Breast epithelium (tissue), 4 donors: ENCODE data around the gene PPP1R37. TPM values are rescaled to one million over a fixed set of nuclear protein-coding genes. Genes with fewer than 3 reads are reported as not detected.

Source experiments
- DNase-seq, 2 donors: peaks; one replicate each; pipeline ENCODE4 v3.0.0-alpha.2; 2019; ENCODE audit warnings: low spot score in 2 of 2
- H3K27ac ChIP-seq, 2 donors: fragments of 200-600 bp; sonication (generic) in 1 of 2; one replicate each; pipeline ENCODE4 v1.5.1; 2016 to 2019; ENCODE audit warnings: mild to moderate bottlenecking in 1 of 2
- H3K27me3 ChIP-seq, 2 donors: fragments of 200-600 bp; sonication (generic) in 1 of 2; one replicate each; pipeline versions ENCODE4 v1.5.1 to v1.6.0; 2017 to 2019; ENCODE audit warnings: control low read depth in 1 of 2, mild to moderate bottlenecking in 1 of 2
- H3K36me3 ChIP-seq: fragments of 200-600 bp; one replicate; pipeline ENCODE4 v1.5.1; 2019
- H3K4me1 ChIP-seq, 2 donors: fragments of 200-600 bp; sonication (generic); one replicate each; pipeline ENCODE4 v1.5.1; 2016 to 2019; ENCODE audit warnings: control low read depth in 1 of 2
- H3K4me3 ChIP-seq, 3 donors: fragments of 200-600 bp; sonication (generic); 1 replicate in 2 of 3; 2 replicates in 1 of 3; pipeline ENCODE4 v1.5.1; 2016 to 2019; ENCODE audit warnings: mild to moderate bottlenecking in 3 of 3, moderate library complexity in 2 of 3
- H3K9me3 ChIP-seq, 2 donors: fragments of 200-600 bp; sonication (generic) in 1 of 2; one replicate each; pipeline ENCODE4 v1.5.1; 2016 to 2019; ENCODE audit warnings: control low read depth in 1 of 2
- POLR2A ChIP-seq: fragments of 450-650 bp; IDR thresholded peaks from one replicate; pipeline ENCODE4 v1.6.1; 2016; ENCODE audit warnings: antibody characterized with exemption, mild to moderate bottlenecking, moderate library complexity
- POLR2AphosphoS5 ChIP-seq, 3 donors: sonication (generic); formaldehyde crosslinking; IDR thresholded peaks; one replicate each; pipeline ENCODE4 v1.6.1; 2017; ENCODE audit warnings: antibody characterized with exemption in 3 of 3
- intact Hi-C: fragments of 100-400 bp; cut with DNase I; formaldehyde crosslinking; loops from one replicate; pipeline ENCODE4 v1.15.1; 2023; ENCODE audit warnings: low total_unique reads
- total RNA-seq, 3 donors: library from RNA; depleted of rRNA; stranded (reverse); fragments of >200 nt; gene quantifications; one replicate each; pipeline ENCODE4 v1.1.0, GENCODE V29; 2016
- TF ChIP-seq, protein P1 (sequence below), 3 donors: fragments of 450-650 bp; IDR thresholded peaks; one replicate each; pipeline ENCODE4 v1.5.1; 2016 to 2017; ENCODE audit warnings: antibody characterized with exemption in 3 of 3, mild to moderate bottlenecking in 3 of 3, moderate library complexity in 3 of 3

The PPP1R37 gene
- total RNA-seq, 3 donors from 2014 or later = 18.6 to 50.8 (median 33.8) TPM

DNA sequence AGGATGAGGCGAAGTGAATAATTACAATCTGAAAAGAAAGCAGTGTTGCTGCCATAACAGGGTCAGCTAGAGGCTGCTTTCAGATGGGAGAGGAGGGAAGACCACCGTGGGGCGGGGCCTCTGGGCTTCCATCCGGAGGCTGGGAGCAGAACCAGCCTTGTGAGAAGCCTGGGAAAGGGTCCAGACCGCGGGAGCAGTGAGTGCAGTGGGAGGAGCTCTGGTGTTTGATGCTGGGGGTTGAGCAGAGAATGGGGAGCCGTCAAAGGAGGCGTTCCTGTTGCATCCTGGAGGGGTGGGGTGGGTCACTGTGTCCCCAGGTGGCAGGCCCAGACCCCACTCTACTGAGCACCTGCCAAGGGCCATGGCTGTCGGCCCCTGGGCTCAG is 49.7 kb downstream of the PPP1R37 start:
- Histone ChIP-seq H3K4me3 (no peak overlapping the region), H3K27ac (no peak overlapping the region), H3K36me3 (no peaks in the 10 kb centered on the region), H3K4me1 (no peaks in the 10 kb centered on the region), H3K9me3 (no peaks in the 10 kb centered on the region), H3K27me3 (no peaks in the 10 kb centered on the region)
- TF ChIP-seq POLR2A = no peak
- TF ChIP-seq POLR2AphosphoS5 (IDR thresholded peaks at IDR 0.05) = no peak
- TF ChIP-seq, protein P1, sequence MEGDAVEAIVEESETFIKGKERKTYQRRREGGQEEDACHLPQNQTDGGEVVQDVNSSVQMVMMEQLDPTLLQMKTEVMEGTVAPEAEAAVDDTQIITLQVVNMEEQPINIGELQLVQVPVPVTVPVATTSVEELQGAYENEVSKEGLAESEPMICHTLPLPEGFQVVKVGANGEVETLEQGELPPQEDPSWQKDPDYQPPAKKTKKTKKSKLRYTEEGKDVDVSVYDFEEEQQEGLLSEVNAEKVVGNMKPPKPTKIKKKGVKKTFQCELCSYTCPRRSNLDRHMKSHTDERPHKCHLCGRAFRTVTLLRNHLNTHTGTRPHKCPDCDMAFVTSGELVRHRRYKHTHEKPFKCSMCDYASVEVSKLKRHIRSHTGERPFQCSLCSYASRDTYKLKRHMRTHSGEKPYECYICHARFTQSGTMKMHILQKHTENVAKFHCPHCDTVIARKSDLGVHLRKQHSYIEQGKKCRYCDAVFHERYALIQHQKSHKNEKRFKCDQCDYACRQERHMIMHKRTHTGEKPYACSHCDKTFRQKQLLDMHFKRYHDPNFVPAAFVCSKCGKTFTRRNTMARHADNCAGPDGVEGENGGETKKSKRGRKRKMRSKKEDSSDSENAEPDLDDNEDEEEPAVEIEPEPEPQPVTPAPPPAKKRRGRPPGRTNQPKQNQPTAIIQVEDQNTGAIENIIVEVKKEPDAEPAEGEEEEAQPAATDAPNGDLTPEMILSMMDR (IDR thresholded peaks at IDR 0.05) = no peak
- DNase-seq = no peak
- intact Hi-C loops = no loop called here

DNA sequence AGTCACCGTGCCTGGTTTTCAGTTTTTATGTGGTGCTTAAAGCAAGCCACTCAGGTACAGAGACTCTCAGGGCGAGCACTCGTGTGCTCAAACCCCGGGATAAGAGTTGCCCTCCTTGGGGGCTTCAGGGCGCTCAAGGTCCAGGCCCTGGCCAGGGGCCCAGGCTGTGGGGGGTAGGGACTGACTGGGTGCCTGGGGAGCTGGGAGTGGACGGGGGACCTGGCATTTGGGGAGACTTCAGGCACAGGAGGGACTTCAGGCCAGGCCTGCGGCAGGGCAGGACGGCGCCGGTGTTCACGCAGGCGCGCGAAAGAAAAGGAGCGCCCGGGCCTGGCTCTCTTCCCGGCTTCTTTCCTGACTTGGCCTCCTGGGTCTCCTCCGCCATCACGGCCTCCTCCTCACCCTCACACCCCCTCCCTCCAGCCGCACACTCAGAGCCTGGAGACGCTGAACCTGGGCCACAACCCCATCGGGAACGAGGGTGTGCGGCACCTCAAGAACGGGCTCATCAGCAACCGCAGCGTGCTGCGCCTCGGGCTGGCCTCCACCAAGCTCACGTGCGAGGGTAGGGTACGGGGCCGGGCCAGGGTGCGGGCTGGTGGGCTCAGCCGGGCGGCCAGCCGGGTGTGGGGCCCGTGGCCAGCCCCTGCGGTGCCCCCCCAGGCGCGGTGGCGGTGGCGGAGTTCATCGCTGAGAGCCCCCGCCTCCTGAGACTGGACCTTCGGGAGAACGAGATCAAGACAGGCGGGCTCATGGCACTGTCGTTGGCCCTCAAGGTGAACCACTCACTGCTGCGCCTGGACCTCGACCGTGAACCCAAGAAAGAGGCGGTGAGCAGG is 51.7 kb downstream of the PPP1R37 start:
- no peaks in the 10 kb centered on the region for H3K9me3 ChIP-seq
- no peaks in the 10 kb centered on the region for H3K4me1 ChIP-seq
- no peaks in the 10 kb centered on the region for H3K27me3 ChIP-seq
- no peak overlapping the region for H3K4me3 ChIP-seq
- TF ChIP-seq, protein P1 (IDR thresholded peaks at IDR 0.05) = no peak
- TF ChIP-seq POLR2A (no peak), POLR2AphosphoS5 (IDR thresholded peaks at IDR 0.05) (no peak)
- DNase-seq = no peak
- intact Hi-C loops = no loop called here
- H3K36me3 ChIP-seq = no peaks in the 10 kb centered on the region
- H3K27ac ChIP-seq = no peak overlapping the region

DNA sequence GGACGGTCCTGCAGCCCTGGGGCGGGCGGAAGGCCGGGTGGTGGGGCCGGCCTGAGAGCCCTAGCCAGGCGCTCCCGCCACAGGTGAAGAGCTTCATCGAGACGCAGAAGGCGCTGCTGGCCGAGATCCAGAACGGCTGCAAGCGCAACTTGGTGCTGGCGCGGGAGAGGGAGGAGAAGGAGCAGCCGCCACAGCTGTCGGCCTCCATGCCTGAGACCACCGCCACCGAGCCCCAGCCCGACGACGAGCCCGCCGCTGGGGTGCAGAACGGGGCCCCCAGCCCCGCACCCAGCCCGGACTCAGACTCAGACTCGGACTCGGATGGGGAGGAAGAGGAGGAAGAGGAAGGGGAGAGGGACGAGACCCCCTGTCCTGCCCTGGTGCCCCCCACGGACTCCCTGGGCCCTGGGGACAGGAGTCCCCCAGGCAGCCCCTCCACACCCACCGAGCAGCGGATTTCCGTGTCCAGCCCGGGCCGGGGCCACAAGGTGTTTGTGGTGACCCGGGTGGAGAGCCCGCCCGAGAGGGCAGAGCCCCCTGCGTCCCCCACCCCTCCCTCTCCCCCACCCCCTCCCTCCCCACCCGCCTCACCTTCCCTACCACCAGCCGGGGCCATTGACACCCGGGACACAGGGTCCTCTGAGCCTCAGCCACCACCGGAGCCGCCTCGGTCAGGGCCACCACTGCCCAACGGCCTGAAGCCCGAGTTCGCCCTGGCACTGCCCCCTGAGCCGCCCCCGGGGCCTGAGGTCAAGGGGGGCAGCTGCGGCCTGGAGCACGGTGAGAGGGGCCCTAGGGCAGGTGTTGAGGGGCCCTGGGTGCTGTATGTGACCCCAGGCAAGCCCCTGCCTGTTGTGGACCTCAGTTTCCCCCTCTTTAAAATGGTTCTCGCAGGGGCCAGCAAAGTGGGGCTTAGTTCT is 52.6 kb downstream of the PPP1R37 start:
- TF ChIP-seq POLR2A (no peak), POLR2AphosphoS5 (IDR thresholded peaks at IDR 0.05) (no peak)
- TF ChIP-seq, protein P1 (IDR thresholded peaks at IDR 0.05) = no peak
- DNase-seq = no peak
- Histone ChIP-seq H3K4me3 (no peak overlapping the region), H3K27me3 (no peaks in the 10 kb centered on the region), H3K36me3 (no peaks in the 10 kb centered on the region), H3K4me1 (no peaks in the 10 kb centered on the region), H3K27ac (no peak overlapping the region), H3K9me3 (no peaks in the 10 kb centered on the region)
- intact Hi-C loops = no loop called here

DNA sequence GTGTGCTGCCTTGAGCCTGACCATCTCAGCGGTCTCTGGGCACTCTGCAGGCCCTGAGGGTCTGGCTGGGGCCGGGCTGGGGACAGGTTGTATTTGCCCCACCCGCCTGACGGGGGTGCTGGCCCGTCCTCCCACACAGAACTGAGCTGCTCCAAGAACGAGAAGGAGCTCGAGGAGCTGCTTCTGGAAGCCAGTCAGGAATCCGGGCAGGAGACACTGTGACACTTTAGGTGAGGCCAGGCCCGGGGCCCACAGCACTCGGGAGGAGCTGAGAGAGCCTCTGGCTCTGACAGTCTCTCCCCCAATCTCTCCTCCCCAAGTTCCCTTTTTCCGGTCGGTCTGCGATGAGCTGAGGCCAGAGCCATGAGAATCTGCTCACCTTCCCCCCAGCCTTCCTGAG is 53.3 kb downstream of the PPP1R37 start:
- intact Hi-C loops = no loop called here
- Histone ChIP-seq H3K36me3 (no peaks in the 10 kb centered on the region), H3K27ac (no peak overlapping the region), H3K4me1 (no peaks in the 10 kb centered on the region), H3K27me3 (no peaks in the 10 kb centered on the region), H3K4me3 (no peak overlapping the region), H3K9me3 (no peaks in the 10 kb centered on the region)
- TF ChIP-seq, protein P1 (IDR thresholded peaks at IDR 0.05) = no peak
- TF ChIP-seq POLR2AphosphoS5 (IDR thresholded peaks at IDR 0.05) (no peak), POLR2A (no peak)
- DNase-seq = no peak
